ENCODE results near the gene RTP4.

RTP4 gene

GRCh38 chr3:187343670-187344069, 24.5 kb upstream of the RTP4 start:
- no peak for TF ChIP-seq CTCF (IDR thresholded peaks at IDR 0.05; ENCODE audit: insufficient read depth, missing control alignments)
- DNase-seq (ENCODE audit: insufficient read length, low spot score) (no peak), FAIRE-seq (no peak)

- no peak for TF ChIP-seq CTCF (IDR thresholded peaks at IDR 0.05; ENCODE audit: insufficient read depth, missing control alignments)
- FAIRE-seq (no peak), DNase-seq (ENCODE audit: insufficient read length, low spot score) (no peak)
These were observed 15.3 kb upstream of the RTP4 start for GRCh38 chr3:187352581-187353575.

- DNase-seq (ENCODE audit: insufficient read length, low spot score) = no peak
- TF ChIP-seq CTCF (IDR thresholded peaks at IDR 0.05; ENCODE audit: insufficient read depth, missing control alignments) = no peak
- no peak for FAIRE-seq
These were observed 10.1 kb upstream of the RTP4 start for GRCh38 chr3:187358068-187358467.

- FAIRE-seq (no peak), DNase-seq (ENCODE audit: insufficient read length, low spot score) (no peak)
- no peak for TF ChIP-seq CTCF (IDR thresholded peaks at IDR 0.05; ENCODE audit: insufficient read depth, missing control alignments)
These were observed 8.2 kb upstream of the RTP4 start for GRCh38 chr3:187359798-187360486.

- FAIRE-seq (no peak), DNase-seq (ENCODE audit: insufficient read length, low spot score) (no peak)
- no peak for TF ChIP-seq CTCF (IDR thresholded peaks at IDR 0.05; ENCODE audit: insufficient read depth, missing control alignments)
These were observed 7.6 kb upstream of the RTP4 start for GRCh38 chr3:187360596-187360995.

GRCh38 chr3:187361835-187362234, 6.3 kb upstream of the RTP4 start:
- FAIRE-seq (no peak), DNase-seq (ENCODE audit: insufficient read length, low spot score) (no peak)
- no peak for TF ChIP-seq CTCF (IDR thresholded peaks at IDR 0.05; ENCODE audit: insufficient read depth, missing control alignments)
